Mucosa of descending colon (tissue), 3 donors: ENCODE measurements around the gene GALNT8. TPM values are rescaled to one million over a fixed set of nuclear protein-coding genes. Genes with fewer than 3 reads are reported as not detected.

ENCODE experiments used
- total RNA-seq, 3 donors: library from RNA; stranded (reverse); fragmentation: NEBNext Ultra II Directional in 2 of 3; extraction: Animal tissue kit (Norgen Biotek cat#: 25700) in 2 of 3; gene quantifications; one replicate each; pipeline versions ENCODE4 v1.2.1 to v1.2.4, GENCODE V29; 2021 to 2023
- donor health status: DM: no; HTN: no; CAD: no; lungs with moderate emphysema.
- donor health status: DM: no; HTN: no; CAD: no.
- donor health status: DM: no; HTN: yes; CAD: no.

GALNT8 gene
- total RNA-seq, 3 donors from 2014 or later = 7.9 to 19.4 (median 18.9) TPM

Other genes with a start within 250 kb of the GALNT8 start
- 10 to 100 TPM in 1 of 3 donors, 1 to 10 TPM in 2; 2.2 to 13.3 (median 4.4) TPM for gene RAD51AP1, start 181.5 kb upstream of the GALNT8 start, total RNA-seq
- 10 to 100 TPM; 27.0 to 31.3 (median 28.7) TPM for gene DYRK4, start 158.2 kb upstream of the GALNT8 start, total RNA-seq
- 1 to 10 TPM; 2.0 to 2.6 (median 2.2) TPM for gene AKAP3, start 71.3 kb upstream of the GALNT8 start, total RNA-seq
- gene NDUFA9, start 71.3 kb upstream of the GALNT8 start, total RNA-seq = 100 to 1,000 TPM; 136 to 198 (median 186) TPM
- 1 to 10 TPM in 1 of 3 donors, under 1 TPM in 1, not detected in 1; 0.05 to 6.7 TPM for gene KCNA1, start 189.5 kb downstream of the GALNT8 start, total RNA-seq